ENCODE measurements around the gene ITSN2.
"Not testable (repeated sequence)": the region's sequence is repeated elsewhere in the genome, so short reads cannot be mapped to it uniquely, and the experiment has no call there.

ITSN2 gene

GRCh38 chr2:24209389-24210105 is 150.8 kb downstream of the ITSN2 start:
- DNase-seq = no peak

- DNase-seq = no peak
Measured at GRCh38 chr2:24208490-24208889, 151.8 kb downstream of the ITSN2 start.

- no peak for DNase-seq
Measured at GRCh38 chr2:24207359-24207758, 153.0 kb downstream of the ITSN2 start.

GRCh38 chr2:24206714-24207113 is 153.6 kb downstream of the ITSN2 start:
- no peak for DNase-seq

- no peak for DNase-seq
Measured at GRCh38 chr2:24206242-24206641, 154.1 kb downstream of the ITSN2 start.

GRCh38 chr2:24205131-24205530 is 155.2 kb downstream of the ITSN2 start:
- DNase-seq = no peak

GRCh38 chr2:24204505-24204904 is 155.8 kb downstream of the ITSN2 start:
- DNase-seq = no peak

GRCh38 chr2:24203787-24204150 is 156.6 kb downstream of the ITSN2 start:
- DNase-seq = no peak

GRCh38 chr2:24203029-24203786 is 157.1 kb downstream of the ITSN2 start:
- DNase-seq = no peak

GRCh38 chr2:24200799-24201198 is 159.5 kb downstream of the ITSN2 start:
- DNase-seq = no peak

- no peak for DNase-seq
Measured at GRCh38 chr2:24199968-24200590, 160.3 kb downstream of the ITSN2 start.

GRCh38 chr2:24197213-24197612 is 163.1 kb downstream of the ITSN2 start:
- DNase-seq = not testable (repeated sequence)

GRCh38 chr2:24191848-24192247 is 168.5 kb downstream of the ITSN2 start:
- no peak for DNase-seq

GRCh38 chr2:24191156-24191555 is 169.2 kb downstream of the ITSN2 start:
- DNase-seq = no peak

- DNase-seq = no peak
Measured at GRCh38 chr2:24190503-24190902, 169.8 kb downstream of the ITSN2 start.

- no peak for DNase-seq
Measured at GRCh38 chr2:24189551-24189950, 170.8 kb downstream of the ITSN2 start.

- no peak for DNase-seq
Measured at GRCh38 chr2:24183366-24184069, 176.8 kb downstream of the ITSN2 start.

GRCh38 chr2:24182507-24182906 is 177.8 kb downstream of the ITSN2 start:
- DNase-seq = no peak

- no peak for DNase-seq
Measured at GRCh38 chr2:24181849-24182248, 178.5 kb downstream of the ITSN2 start.

GRCh38 chr2:24179683-24180082 is 180.7 kb downstream of the ITSN2 start:
- no peak for DNase-seq

- DNase-seq = no peak
Measured at GRCh38 chr2:24176326-24176725, 184.0 kb downstream of the ITSN2 start.

GRCh38 chr2:24175631-24176187 is 184.6 kb downstream of the ITSN2 start:
- DNase-seq = no peak

- DNase-seq = no peak
Measured at GRCh38 chr2:24174851-24175277, 185.5 kb downstream of the ITSN2 start, which contains the start of gene FAM228A. Gene FAM228A (plus strand): TSS chr2:24175053. CDS start chr2:24175481, 428 bp downstream.

All from activated CD4-positive, CD25-positive, alpha-beta regulatory T cell treated with anti-CD3 and anti-CD28 coated beads, Interleukin-2, amount 50 U/mL, for 72 hours (primary cell).